ENCODE results near the gene MYL6.

Gene MYL6

DNA sequence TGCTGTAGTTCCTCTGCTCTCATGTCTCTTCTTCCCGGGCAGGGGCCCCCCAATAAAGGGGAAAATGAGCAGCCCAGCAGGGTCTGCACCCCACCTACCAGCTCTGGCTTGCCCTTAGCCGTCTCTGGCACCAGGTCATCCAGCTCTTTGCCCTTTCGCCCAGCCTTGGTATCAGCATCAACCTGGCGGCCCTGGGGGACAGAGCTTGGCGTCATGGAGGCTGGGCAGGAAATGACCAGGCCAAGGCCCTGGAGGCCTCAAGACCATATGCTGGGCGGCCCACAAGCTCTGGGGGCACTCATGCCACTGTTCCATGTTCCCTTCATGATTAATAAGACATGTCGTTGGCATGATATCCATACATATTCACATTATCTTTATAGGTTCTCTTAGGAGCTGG, 14.7 kb downstream of the MYL6 start:
- in situ Hi-C loops (cut with MboI; ENCODE audit: low sequenced_read_pairs, unreplicated experiment): no loop called here
- no peak for DNase-seq (ENCODE audit: low spot score)
- TF ChIP-seq, protein P1, sequence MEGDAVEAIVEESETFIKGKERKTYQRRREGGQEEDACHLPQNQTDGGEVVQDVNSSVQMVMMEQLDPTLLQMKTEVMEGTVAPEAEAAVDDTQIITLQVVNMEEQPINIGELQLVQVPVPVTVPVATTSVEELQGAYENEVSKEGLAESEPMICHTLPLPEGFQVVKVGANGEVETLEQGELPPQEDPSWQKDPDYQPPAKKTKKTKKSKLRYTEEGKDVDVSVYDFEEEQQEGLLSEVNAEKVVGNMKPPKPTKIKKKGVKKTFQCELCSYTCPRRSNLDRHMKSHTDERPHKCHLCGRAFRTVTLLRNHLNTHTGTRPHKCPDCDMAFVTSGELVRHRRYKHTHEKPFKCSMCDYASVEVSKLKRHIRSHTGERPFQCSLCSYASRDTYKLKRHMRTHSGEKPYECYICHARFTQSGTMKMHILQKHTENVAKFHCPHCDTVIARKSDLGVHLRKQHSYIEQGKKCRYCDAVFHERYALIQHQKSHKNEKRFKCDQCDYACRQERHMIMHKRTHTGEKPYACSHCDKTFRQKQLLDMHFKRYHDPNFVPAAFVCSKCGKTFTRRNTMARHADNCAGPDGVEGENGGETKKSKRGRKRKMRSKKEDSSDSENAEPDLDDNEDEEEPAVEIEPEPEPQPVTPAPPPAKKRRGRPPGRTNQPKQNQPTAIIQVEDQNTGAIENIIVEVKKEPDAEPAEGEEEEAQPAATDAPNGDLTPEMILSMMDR (IDR thresholded peaks at IDR 0.05; ENCODE audit: borderline replicate concordance, control extremely low read depth, extremely low read depth, insufficient read depth, missing control alignments): no peak

DNA sequence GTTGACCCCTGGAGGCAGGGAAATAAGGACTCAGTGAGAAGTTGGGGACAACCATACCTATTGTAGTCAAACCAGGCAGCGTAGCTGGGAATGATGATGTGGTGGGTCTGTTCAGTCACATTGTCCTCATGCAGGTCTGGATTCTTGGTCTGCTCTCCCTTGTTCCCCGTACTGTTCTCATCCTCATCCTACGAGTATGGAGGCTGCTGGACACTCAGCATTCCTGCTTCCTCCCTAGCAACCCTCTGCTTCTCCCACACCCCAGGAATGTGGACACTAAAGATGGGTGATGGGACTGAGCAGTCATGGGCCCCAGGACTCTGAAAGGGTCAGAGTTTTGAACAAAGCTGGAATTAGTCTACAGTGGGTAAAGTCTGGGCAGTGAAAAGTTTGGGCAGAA, 20.2 kb downstream of the MYL6 start:
- no peak for DNase-seq (ENCODE audit: low spot score)
- in situ Hi-C loops (cut with MboI; ENCODE audit: low sequenced_read_pairs, unreplicated experiment): no loop called here
- TF ChIP-seq, protein P1 (IDR thresholded peaks at IDR 0.05; ENCODE audit: borderline replicate concordance, control extremely low read depth, extremely low read depth, insufficient read depth, missing control alignments): no peak

DNA sequence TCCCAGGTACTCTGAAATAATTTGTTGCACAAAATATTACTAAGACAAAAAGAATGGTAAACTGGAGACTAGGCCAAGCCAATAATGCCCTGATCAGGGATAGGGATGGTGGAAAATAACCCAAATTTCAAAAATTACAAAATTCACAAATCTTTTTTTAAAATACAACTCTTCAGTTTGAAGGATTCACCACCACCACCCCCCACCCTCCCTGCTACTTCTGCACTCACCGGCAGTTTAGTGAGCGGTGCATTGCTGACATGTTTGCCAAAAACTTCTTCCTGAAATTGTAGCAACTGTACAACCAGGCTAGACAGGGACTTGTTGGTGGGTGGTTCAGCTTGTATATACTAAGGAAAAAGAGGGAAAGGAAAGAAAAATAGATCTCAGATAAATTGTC, 28.8 kb downstream of the MYL6 start:
- in situ Hi-C loops (cut with MboI; ENCODE audit: low sequenced_read_pairs, unreplicated experiment): no loop called here
- TF ChIP-seq, protein P1 (IDR thresholded peaks at IDR 0.05; ENCODE audit: borderline replicate concordance, control extremely low read depth, extremely low read depth, insufficient read depth, missing control alignments): no peak
- DNase-seq (ENCODE audit: low spot score): no peak

DNA sequence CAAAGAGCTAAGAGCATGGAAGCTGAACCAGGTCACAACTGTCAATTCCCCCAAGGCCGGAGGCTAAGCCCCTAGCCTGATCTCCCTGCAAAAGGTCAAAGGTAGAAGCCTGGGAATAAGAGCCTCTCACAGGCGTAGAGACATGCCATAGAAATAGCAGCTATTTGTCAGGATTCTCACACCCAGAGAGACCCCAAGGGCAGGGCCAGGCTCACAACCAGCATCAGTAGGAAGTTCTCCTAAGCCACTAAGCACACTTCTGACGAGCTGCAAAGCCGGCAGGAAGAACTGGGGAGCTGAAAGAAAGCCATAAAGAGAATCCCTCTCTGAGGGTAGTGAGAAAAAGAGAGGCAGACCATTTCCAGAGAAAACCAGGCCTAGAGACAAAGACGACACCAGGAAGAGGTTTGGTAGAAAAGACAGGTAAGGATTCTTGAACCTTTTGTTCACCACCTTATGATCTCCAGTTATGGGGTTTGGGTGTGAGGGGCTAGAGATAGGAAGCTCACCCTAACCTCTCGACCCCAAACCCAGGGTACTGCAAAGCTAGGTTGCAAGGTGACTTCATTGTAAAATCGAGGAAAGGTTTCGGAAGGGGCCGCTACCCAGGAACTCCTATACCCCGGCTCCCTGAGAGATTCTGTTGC, 30.1 kb downstream of the MYL6 start:
- TF ChIP-seq, protein P1 (IDR thresholded peaks at IDR 0.05; ENCODE audit: borderline replicate concordance, control extremely low read depth, extremely low read depth, insufficient read depth, missing control alignments): no peak
- in situ Hi-C loops (cut with MboI; ENCODE audit: low sequenced_read_pairs, unreplicated experiment): no loop called here
- DNase-seq (ENCODE audit: low spot score): no peak

DNA sequence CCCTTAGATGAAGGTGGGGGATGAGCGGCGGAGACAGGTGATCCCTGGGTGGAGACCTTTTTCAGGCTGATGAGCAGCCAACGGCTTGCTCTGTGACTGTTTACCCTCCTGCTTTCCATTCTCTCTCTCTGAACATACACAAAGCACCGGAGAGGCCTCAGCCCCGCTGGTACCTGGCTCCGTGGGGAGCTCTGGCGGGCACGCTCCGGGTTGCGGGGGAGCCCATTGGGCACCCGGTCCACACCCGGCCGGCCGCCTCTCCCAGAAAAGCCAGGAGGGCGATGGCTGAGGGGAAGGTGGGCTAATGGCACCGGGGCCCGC, 30.6 kb downstream of the MYL6 start:
- no peak for DNase-seq (ENCODE audit: low spot score)
- TF ChIP-seq, protein P1 (IDR thresholded peaks at IDR 0.05; ENCODE audit: borderline replicate concordance, control extremely low read depth, extremely low read depth, insufficient read depth, missing control alignments): no peak
- in situ Hi-C loops (cut with MboI; ENCODE audit: low sequenced_read_pairs, unreplicated experiment): no loop called here

DNA sequence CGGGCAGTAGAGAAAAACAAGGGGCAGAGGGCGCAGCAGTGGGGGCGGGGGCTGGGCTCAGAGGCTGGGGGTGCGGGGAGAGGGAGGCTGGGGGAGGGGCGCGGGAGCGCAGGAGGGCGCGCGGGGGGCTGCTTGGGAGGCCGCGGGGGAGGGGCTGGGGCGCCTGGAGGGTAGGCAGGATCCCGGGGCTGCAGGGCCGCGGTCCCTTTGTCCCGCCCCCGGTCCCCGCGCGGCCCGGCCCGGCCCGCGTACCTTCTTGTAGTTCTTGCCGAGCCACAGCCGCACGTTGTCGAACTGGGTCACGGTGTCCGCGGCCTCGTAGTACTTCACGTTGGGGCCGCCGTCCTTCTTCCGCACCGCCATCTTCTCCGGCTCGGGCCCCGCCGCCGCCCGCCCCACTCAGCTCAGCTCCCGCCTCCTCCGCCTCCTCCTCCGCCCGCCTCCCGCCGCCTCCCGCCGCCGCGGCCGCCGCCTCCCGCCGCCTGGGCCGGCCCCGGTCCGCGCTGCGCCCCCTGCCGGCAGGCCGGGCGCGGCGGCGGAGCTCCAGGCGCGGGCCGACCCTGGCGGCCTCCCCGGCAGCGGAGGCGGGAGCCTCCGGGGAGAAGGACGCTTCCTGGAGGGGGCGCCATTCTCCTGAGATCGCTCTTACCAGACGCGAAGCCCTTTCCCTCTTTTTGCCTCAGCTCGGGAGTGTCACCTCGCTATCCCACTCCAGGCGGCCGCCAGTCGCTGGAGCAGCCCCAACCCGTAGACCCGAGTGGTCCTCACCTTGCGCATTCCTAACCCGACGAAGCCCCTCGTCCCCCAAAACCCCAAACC, 31.1 kb downstream of the MYL6 start, which contains the start of gene SMARCC2:
Gene SMARCC2, minus strand, starts transcription at position 385 of the 819 bp plus-strand sequence. Its CDS starts 22 bp downstream, at position 363.
- TF ChIP-seq, protein P1 (IDR thresholded peaks at IDR 0.05; ENCODE audit: borderline replicate concordance, control extremely low read depth, extremely low read depth, insufficient read depth, missing control alignments): peak; percentile 96
- in situ Hi-C loops (cut with MboI; ENCODE audit: low sequenced_read_pairs, unreplicated experiment): no loop called here
- DNase-seq (ENCODE audit: low spot score): peak; percentile 95

All from GM13976 (cell line).